ENCODE measurements around the gene TAS2R30.
"Not testable (repeated sequence)": the region's sequence is repeated elsewhere in the genome, so short reads cannot be mapped to it uniquely, and the experiment has no call there.

The TAS2R30 gene

DNA sequence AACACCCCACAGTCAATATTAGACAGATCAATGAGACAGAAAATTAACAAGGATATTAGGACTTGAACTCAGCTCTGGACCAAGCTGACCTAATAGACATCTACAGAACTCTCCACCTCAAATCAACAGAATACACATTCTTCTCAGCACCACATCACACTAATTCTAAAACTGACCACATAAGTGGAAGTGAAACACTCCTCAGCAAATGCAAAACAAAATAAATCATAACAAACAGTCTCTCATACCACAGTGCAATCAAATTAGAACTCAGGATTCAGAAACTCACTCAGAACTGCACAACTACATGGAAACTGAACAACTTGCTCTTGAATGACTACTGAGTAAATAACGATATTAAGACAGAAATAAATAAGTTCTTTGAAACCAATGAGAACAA is 23.2 kb downstream of the TAS2R30 start:
- DNase-seq: not testable (repeated sequence)

DNA sequence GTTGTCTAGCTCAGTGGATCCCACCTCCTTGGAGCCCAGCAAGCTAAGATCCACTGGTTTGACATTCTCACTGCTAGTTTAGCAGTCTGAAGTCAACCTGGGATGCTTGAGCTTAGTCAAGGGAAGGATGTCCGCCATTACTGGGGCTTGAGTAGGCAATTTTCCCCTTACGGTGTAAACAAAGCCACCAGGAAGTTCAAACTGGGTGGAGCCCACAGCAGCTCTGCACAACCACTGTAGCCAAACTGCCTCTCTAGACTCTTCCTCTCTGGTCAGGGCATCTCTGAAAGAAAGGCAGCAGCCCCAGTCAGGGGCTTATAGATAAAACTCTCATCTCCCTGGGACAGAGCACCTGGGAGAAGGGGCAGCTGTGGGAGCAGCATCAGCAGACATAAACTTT is 25.6 kb downstream of the TAS2R30 start:
- no peak for DNase-seq

DNA sequence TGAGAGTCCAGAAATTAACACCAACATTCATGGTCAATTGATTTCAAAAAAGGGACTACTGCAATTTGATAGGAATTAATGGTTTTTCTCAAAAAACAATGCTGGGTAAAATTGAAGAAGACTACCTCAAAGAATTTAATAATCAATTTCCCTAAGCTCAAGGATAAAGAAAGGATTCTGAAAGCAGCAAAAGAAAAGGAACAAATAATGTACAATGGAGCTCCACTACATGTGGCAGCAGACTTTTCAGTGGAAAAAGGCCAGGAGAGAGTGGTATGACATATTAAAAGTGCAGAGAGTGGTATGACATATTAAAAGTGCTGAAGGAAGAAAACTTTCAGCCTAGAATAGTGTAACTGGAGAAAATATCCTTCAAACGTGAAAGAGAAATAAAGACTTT is 26.7 kb downstream of the TAS2R30 start:
- DNase-seq: no peak

DNA sequence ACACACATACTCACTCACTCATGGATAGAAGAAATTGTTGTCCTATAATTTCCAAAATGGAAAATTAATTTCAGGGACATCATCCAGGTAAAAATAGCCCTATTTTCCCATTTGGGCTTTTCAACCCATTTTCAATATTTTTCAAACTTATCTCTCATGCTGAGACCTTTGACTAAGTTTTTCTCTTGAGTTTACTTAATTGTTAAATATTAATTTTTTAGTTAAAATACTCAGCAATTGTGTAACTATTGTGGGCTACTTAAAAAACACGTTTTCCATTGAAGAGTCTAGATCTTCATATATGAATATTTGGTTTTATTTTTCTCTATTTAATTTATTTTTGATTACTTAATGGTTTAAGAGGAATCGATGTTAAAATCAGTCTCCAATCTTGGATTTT is 28.2 kb downstream of the TAS2R30 start:
- no peak for DNase-seq

DNA sequence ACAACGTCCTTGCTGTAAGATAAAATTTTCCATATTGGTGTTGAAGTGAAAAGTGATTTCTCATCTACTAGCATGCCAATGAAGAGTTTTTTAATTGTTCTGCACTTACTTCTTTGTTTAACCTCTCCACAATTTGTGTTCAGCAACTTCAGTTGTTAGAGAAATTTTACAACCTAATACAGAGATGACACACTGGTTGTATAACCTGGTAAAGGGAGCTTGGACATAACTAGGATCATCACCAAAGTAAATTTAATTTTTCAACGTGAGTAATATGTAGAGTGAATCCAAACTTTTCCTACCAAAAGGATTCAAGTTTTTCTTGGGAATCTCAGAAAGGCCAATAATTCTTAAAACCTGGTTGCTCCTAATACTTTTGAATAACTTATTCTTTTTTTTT is 28.9 kb downstream of the TAS2R30 start:
- no peak for DNase-seq

DNA sequence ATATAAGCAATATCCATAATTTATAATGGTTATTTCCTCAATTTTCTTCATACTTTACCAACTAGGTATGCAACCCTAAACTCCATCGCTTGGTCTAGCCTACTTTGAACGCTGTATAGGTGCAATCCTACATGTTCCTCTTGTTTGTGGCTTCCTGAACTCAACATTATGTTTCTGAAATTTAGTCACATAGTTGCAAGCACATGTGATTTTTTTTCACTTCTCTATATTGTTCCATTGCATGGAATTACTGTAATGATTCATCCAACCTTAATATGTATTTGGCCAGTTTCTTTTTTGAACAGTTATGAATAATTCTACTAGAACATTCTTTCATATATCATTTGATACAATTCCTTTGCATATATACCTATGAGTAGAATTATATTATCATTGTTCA is 39.5 kb downstream of the TAS2R30 start:
- DNase-seq: not testable (repeated sequence)

DNA sequence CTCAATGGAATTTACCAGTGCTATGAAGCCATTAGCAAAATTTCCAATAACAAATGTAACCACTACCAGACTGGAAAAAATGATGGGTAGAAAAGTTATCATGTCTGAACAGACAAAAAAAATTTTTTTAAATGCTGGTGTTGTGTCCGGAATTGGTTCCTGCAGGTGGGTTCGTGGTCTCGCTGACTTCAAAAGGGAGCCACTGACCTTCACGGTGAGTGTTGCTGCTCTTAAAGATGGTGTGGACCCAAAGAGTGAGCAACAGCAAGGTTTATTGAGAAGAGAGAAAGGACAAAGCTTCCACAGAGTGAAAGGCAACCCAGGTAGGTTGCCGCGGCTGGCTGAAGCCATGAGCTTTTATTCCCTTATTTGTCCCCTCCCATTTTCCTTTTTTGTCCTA is 42.3 kb downstream of the TAS2R30 start, which contains the start of gene TAS2R43:
TSS of gene TAS2R43 (minus strand) at position 186 of the 400 bp plus-strand sequence. CDS start at position 102, 84 bp downstream.
- no peak for DNase-seq

DNA sequence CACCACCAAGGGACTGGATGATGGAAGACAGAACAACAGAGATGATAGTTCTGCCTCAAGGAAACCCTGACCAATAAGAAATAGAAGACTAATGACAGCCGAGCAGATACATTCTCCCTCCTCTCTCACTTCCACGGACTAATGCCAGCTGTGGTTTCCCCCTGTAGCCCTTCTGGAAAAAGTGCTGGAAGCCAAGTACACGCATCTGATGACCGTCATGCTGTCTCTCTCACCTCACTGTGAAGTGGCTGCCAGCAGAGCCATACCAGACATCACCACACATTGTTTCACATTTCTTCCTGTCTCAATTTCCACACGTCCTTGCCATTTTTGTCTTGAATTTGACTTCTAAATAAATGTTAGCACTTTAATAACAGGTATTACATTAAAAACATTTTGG is 45.2 kb downstream of the TAS2R30 start:
- no peak for DNase-seq

DNA sequence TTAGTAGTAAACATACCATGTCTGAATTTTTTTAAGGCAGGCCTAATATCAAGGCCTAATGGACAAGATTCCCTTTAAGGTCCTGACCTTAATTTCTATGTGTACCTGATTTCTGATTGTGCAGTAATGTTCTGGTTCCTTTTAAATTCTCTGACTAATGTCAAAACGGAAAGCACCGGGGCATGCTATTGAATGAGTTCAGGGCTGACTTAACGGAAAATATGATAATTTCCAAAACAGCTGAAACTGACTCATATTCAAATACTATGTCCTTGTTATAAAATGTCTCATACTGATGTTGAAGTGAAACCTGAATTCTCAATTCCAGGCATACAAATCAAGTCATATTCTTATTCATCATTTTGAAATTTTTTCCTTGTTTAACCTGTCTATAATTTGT is 49.0 kb downstream of the TAS2R30 start:
- no peak for DNase-seq
